IPS-15b (cell line): ENCODE data around the gene FMN1.

ENCODE experiments used
- H3K27me3 ChIP-seq: one replicate; pipeline ENCODE4 v1.6.1; 2013; ENCODE audit warnings: low read length; ENCODE audit not compliant: control insufficient read depth, insufficient read depth
- H3K36me3 ChIP-seq: one replicate; pipeline ENCODE4 v1.6.1; 2013; ENCODE audit warnings: low read length; ENCODE audit not compliant: control insufficient read depth, insufficient read depth
- H3K4me1 ChIP-seq: one replicate; pipeline ENCODE4 v1.6.1; 2013; ENCODE audit warnings: mild to moderate bottlenecking, low read length; ENCODE audit not compliant: control insufficient read depth, insufficient read depth
- H3K4me3 ChIP-seq: one replicate; pipeline ENCODE4 v1.5.1; 2013; ENCODE audit warnings: low read depth, low read length
- H3K9ac ChIP-seq: one replicate; pipeline ENCODE4 v1.6.1; 2013; ENCODE audit warnings: low read depth, mild to moderate bottlenecking, low read length
- H3K9me3 ChIP-seq: one replicate; pipeline ENCODE4 v1.6.1; 2013; ENCODE audit warnings: mild to moderate bottlenecking, low read length; ENCODE audit not compliant: control insufficient read depth, insufficient read depth

Gene FMN1

GRCh38 chr15:33040496-33040895, 154.0 kb downstream of the FMN1 start:
- Histone ChIP-seq H3K27me3 (no peaks in the 10 kb centered on the region), H3K4me1 (no peaks in the 10 kb centered on the region), H3K9me3 (no peaks in the 10 kb centered on the region), H3K36me3 (no peaks in the 10 kb centered on the region), H3K9ac (no peak overlapping the region), H3K4me3 (no peak overlapping the region)

DNA sequence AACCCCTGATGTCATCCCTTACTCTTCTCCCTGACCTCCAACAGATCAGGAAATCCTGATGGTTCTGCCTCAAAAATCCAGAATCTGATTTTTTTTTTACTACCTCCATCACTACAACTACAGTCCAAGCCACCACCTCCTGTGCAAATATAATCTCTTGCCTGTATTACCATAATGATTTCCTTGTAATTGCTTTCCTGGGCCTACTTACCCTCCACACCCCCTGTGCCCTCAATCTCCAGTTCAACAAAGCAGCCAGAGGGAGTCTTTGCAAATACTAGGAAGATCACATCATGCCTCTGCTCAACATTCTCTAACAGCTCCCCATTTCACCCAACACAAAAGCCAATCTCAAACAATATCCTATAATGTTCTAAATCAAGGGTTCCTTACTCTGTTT, 159.9 kb downstream of the FMN1 start:
- H3K9ac ChIP-seq = no peak overlapping the region

GRCh38 chr15:33032053-33032452, 162.5 kb downstream of the FMN1 start:
- no peaks in the 10 kb centered on the region for H3K9me3 ChIP-seq
- H3K4me1 ChIP-seq = no peaks in the 10 kb centered on the region
- no peak overlapping the region for H3K9ac ChIP-seq
- no peak overlapping the region for H3K4me3 ChIP-seq
- no peaks in the 10 kb centered on the region for H3K36me3 ChIP-seq
- no peaks in the 10 kb centered on the region for H3K27me3 ChIP-seq

More for the DNA sequence above, 159.9 kb downstream of the FMN1 start:
- H3K27me3 ChIP-seq = no peaks in the 10 kb centered on the region
- H3K4me1 ChIP-seq = no peaks in the 10 kb centered on the region
- H3K9me3 ChIP-seq = no peaks in the 10 kb centered on the region
- H3K36me3 ChIP-seq = no peaks in the 10 kb centered on the region
- no peak overlapping the region for H3K4me3 ChIP-seq

GRCh38 chr15:33031324-33031821, 163.1 kb downstream of the FMN1 start:
- Histone ChIP-seq H3K4me3 (no peak overlapping the region), H3K27me3 (no peaks in the 10 kb centered on the region), H3K9me3 (no peaks in the 10 kb centered on the region), H3K9ac (no peak overlapping the region), H3K4me1 (no peaks in the 10 kb centered on the region), H3K36me3 (no peaks in the 10 kb centered on the region)

- H3K36me3 ChIP-seq = no peaks in the 10 kb centered on the region
- H3K9me3 ChIP-seq = no peaks in the 10 kb centered on the region
- H3K9ac ChIP-seq = no peak overlapping the region
- no peak overlapping the region for H3K4me3 ChIP-seq
- H3K27me3 ChIP-seq = no peaks in the 10 kb centered on the region
- H3K4me1 ChIP-seq = no peaks in the 10 kb centered on the region
Measured at GRCh38 chr15:33030315-33030714, 164.2 kb downstream of the FMN1 start.

- Histone ChIP-seq H3K27me3 (no peaks in the 10 kb centered on the region), H3K9ac (no peak overlapping the region), H3K4me1 (no peaks in the 10 kb centered on the region), H3K9me3 (no peaks in the 10 kb centered on the region), H3K36me3 (no peaks in the 10 kb centered on the region), H3K4me3 (no peak overlapping the region)
Measured at GRCh38 chr15:33029109-33029652, 165.3 kb downstream of the FMN1 start.

DNA sequence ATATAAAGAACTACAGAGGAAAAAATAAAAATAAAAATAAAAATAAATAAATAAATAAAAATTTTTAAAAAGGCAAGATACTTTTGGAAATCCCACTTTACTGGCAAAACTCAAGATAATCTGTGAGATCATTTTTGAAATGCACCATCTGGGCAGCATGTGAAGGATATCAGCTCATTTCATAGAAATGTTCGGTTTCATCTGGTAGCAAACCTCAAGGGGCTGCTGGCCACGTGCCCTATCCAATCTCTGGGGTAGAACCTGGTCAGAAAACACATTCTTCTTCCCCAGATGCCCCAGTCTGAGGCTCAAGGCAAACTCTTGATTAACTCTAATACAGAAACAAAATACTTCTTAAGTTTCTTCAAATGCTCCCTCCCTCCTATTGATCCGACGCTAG, 166.0 kb downstream of the FMN1 start:
- no peaks in the 10 kb centered on the region for H3K9me3 ChIP-seq
- no peaks in the 10 kb centered on the region for H3K4me1 ChIP-seq
- H3K27me3 ChIP-seq = no peaks in the 10 kb centered on the region
- H3K9ac ChIP-seq = no peak overlapping the region
- H3K4me3 ChIP-seq = no peak overlapping the region
- H3K36me3 ChIP-seq = no peaks in the 10 kb centered on the region

- H3K4me3 ChIP-seq = no peak overlapping the region
- H3K9ac ChIP-seq = no peak overlapping the region
- no peaks in the 10 kb centered on the region for H3K9me3 ChIP-seq
- H3K36me3 ChIP-seq = no peaks in the 10 kb centered on the region
- H3K4me1 ChIP-seq = peaks cover 3% of the 10 kb centered on the region
- no peaks in the 10 kb centered on the region for H3K27me3 ChIP-seq
Measured at GRCh38 chr15:33027306-33028035, 167.0 kb downstream of the FMN1 start.

DNA sequence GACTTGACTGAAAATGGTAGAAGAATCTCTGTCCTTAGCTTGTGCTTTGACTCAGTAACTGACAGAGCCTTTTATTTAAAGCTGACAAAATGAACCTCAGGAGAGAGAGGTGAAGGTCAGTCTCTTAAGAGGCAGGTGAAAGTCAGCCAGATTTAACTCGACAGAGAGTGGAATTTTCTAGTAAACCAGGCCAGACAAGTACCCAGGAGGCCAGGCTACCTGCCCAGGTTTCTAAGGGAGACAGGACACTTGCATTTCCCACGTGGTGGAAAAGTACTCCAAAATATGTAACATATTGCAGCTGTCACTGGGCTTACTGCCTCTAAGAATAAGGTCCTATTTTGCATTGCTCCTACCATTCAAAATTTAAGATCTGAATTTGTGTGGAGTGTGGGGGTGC, 167.9 kb downstream of the FMN1 start:
- Histone ChIP-seq H3K4me1 (peaks cover 8% of the 10 kb centered on the region), H3K36me3 (no peaks in the 10 kb centered on the region), H3K9ac (no peak overlapping the region), H3K9me3 (no peaks in the 10 kb centered on the region), H3K4me3 (no peak overlapping the region), H3K27me3 (no peaks in the 10 kb centered on the region)

DNA sequence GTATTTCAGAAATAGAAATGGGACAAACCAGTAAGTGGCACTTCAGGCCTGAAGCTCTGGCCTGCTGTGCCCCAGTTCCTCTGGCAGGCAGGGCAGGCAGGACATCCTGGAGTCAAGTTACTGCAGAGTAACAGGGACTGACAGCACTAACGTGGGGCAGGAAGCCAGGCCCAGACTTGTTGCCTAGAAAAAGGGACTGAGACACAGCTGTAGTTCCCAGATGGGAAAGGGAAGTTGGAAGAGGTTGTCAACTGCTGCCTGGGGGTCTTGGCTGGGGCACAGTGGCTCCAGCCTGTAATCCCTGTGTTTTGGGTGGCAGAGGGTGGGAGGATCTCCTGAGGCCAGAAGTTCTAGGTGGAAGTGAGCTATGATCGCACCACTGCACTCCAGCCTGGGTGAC, 171.9 kb downstream of the FMN1 start:
- peaks cover 8% of the 10 kb centered on the region for H3K4me1 ChIP-seq
- no peak overlapping the region for H3K4me3 ChIP-seq
- no peaks in the 10 kb centered on the region for H3K36me3 ChIP-seq
- H3K9me3 ChIP-seq = no peaks in the 10 kb centered on the region
- H3K27me3 ChIP-seq = no peaks in the 10 kb centered on the region
- no peak overlapping the region for H3K9ac ChIP-seq

GRCh38 chr15:33021806-33022389, 172.6 kb downstream of the FMN1 start:
- Histone ChIP-seq H3K4me3 (no peak overlapping the region), H3K9ac (no peak overlapping the region), H3K9me3 (no peaks in the 10 kb centered on the region), H3K27me3 (no peaks in the 10 kb centered on the region), H3K36me3 (no peaks in the 10 kb centered on the region), H3K4me1 (peaks cover 8% of the 10 kb centered on the region)
